Stimulated activated CD4-positive, alpha-beta T cell treated with anti-CD3 and anti-CD28 coated beads, Interleukin-4, amount 100 ng/mL, for 24 hours (primary cell): ENCODE measurements around the gene FYCO1.

ENCODE experiments used
- DNase-seq: peaks from one replicate; pipeline ENCODE4 v3.0.0-alpha.2; 2020

Gene FYCO1

DNA sequence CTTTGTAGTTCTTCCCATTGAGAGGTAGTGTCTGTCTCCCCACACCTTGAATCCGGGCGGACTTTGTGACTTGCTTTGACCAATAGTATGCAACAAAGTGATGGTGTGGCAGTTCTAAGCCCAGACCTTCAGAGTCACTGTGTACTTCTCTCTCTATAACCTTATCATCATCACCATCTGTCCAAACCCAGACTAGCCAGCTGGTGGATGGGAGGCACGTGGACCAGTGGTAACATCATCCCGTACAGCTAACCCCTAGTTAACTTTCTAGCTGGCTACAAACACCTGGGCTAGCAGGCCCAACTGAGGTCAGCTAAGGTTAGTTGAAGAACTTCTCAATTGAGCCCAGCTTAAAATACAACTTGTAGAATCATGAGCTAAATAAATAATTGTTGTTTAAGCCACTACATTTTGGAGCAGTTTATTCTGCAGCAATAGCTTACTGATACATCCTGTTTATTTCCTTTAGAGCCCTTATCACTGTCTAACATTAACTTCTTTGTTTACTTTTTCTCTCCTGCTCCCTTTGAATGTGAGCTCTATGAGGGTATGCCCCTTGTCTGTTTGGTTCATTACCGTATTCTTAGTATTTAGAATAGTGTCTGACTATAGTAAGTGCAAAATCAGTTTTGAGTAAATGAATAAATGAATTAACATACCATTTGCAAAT lies 120.8 kb downstream of the FYCO1 start:
- no peak for DNase-seq

DNA sequence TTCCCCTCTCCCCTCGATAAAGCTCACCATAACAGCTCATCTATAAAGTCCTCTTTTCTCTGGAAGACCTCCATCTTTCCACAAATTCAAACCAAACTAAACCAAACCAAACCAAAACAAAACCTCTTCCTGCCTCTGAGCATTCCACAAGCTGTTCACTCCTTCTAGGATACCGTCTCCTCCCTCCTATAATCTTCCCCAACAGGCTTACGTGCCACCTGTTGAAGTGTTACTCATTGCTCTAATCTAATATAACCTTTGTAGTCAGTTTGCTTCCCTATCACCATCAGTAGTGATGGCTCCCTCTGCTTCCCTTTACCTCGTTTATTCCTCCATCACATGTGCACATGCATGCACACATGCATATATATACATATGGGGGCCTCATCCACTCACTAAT lies 122.0 kb downstream of the FYCO1 start:
- no peak for DNase-seq

DNA sequence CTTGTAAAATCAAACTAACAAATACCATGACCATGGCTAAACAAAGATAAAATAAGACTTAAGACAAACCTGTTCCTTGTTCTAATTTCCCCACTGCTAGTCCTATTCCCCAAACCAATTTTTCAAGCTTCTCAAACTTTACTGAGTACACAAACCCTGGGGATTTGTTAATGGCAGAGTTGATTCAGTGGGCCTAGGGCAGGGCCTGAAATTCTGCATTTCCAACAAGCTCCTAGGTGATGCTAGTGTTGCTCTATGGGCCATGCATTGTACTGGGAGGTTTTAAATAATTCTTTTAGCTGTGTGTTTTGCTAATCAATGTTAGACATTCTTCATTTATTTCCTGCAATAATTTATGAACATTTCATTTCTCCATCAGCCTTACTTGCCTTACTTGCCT lies 122.6 kb downstream of the FYCO1 start:
- DNase-seq = no peak

DNA sequence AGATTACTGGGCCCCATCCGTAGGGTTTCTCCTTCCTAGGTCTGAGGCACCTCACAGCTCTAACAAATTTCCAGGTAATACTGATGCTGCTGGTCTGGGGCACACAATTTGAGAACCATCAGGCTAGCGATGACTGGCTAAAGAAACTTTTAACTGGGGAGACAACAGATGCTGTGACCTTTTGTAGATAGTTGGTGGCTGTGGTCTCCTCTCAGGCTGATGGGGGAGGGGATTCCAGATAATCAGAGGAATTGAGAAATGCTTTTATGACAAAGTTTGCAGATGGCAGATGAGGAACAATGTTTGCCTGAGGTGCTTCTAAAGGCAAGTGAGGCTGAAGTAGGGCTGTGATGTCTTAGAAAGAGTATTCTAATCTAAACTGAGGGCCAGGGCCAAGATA lies 123.1 kb downstream of the FYCO1 start:
- no peak for DNase-seq

DNA sequence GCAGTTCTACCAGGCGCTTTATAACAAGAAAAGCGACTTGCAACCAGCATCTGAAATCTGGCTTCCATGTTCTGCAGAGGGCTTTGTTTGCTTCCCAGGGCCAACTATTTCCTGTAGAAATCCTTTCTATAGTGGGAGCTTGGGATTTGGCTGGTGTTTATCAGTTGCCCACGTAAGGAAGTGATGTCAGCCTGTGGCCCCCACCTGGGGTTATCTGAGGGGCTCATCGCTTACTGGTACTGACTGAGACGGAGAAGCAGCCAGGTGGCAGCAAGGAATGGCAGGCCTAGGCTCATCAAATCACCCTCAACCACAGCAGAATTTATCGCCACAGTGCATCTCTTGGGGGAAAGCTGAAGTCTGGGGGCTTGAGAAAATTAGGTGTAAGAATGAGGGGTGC lies 123.8 kb downstream of the FYCO1 start:
- no peak for DNase-seq

DNA sequence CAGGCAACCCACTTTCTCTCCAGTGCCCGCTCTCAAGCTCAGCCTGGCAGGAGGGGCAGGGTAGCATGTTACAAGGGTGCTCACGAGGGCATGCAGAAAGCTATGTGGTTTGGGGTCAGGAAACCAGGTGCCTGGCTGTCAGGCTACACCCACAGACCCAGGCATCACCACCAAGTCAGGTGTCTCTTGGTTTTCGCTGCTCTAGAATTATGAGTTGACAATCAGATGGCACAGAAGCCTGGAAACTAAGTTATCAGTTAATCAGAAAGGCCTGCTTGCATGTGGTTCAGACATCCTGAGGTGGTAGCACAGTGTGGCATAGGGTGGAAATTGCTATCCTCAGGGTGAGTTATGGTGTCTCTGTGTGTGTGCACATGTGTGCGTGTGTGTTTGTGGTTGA lies 125.5 kb downstream of the FYCO1 start:
- peak; percentile 55 for DNase-seq

DNA sequence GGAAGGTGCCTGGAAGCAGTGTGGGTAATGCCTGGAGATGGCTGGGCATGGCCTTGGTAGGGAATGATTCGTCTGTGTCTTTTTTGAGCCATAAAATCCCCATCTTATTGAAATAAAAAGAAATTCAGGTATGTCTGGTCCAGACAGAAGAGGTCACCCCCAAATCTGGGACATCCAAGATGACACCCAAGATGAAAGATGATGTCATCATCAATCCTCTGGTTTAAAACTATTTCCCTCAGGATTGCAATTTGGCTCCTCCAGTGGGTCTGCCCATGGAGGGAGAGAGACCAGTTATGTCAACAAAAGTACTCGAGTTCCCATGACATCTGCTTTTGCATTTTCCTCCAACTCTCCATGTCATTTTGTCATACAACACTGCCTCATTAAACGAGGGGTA lies 126.0 kb downstream of the FYCO1 start:
- DNase-seq = no peak

DNA sequence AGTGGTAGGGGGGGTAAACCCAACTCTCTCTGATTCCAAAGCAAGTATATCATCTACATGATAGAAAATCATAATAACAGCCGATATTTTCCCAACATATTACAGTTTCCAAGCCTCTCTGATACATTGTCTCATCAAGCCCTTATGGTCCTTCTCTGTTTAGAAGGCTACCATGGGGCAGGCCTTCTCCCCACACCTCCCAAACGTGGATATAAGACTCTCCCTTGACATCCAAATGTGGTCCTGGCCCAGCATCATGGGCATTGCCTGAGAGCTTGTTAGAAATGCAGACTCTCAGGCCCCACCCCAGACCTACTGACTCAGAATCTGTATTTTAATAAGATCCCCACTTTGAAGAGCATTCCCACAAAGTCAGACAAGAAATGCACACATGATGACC lies 127.0 kb downstream of the FYCO1 start:
- DNase-seq = no peak

DNA sequence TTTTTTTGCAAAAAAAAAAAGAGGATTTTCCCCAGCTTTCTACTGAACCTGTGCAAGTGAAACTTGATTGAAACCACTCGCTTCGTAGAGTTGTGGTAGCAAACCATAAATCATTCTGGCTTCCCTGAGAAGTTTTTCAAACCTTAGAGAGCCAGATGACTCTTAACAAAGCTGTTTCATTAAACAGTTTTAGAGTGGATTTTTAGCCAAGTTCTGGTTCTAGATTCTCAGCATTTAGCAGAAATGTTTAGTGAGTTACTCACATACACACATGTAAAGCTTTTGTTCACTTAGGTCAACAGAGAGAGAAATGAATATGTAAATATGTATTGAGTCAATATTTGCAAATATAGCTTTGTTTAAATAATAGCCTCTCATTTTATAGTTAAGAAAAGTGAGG lies 127.4 kb downstream of the FYCO1 start:
- no peak for DNase-seq
